HG03097 (cell line): ENCODE data around the gene PDE4D.
"Not testable (repeated sequence)": the region's sequence is repeated elsewhere in the genome, so short reads cannot be mapped to it uniquely, and the experiment has no call there.

Source experiments
- ATAC-seq: cut with Tn5 transposase; IDR thresholded peaks from one replicate; pipeline ENCODE4 v1.9.1; 2021; ENCODE audit not compliant: unreplicated experiment, low FRiP score

PDE4D gene

GRCh38 chr5:59019078-59019477, 874.4 kb downstream of the PDE4D start:
- no peak for ATAC-seq

- no peak for ATAC-seq
These were observed 876.6 kb downstream of the PDE4D start for GRCh38 chr5:59016925-59017324.

- no peak for ATAC-seq
These were observed 884.6 kb downstream of the PDE4D start for GRCh38 chr5:59008816-59009473.

GRCh38 chr5:59007460-59008063, 886.0 kb downstream of the PDE4D start:
- no peak for ATAC-seq

- ATAC-seq, result no peak
These were observed 887.4 kb downstream of the PDE4D start for GRCh38 chr5:59005934-59006701.

GRCh38 chr5:59003641-59004040, 889.9 kb downstream of the PDE4D start:
- ATAC-seq, result no peak

GRCh38 chr5:59003124-59003523, 890.4 kb downstream of the PDE4D start:
- no peak for ATAC-seq

- ATAC-seq, result no peak
These were observed 891.2 kb downstream of the PDE4D start for GRCh38 chr5:59002162-59002825.

- ATAC-seq, result no peak
These were observed 891.8 kb downstream of the PDE4D start for GRCh38 chr5:59001716-59002115.

GRCh38 chr5:59001154-59001553, 892.4 kb downstream of the PDE4D start:
- no peak for ATAC-seq

GRCh38 chr5:59000211-59000610, 893.3 kb downstream of the PDE4D start:
- ATAC-seq, result no peak

- ATAC-seq, result no peak
These were observed 893.7 kb downstream of the PDE4D start for GRCh38 chr5:58999804-59000203.

- ATAC-seq, result no peak
These were observed 895.0 kb downstream of the PDE4D start for GRCh38 chr5:58998544-58998943.

GRCh38 chr5:58995779-58996178, 897.7 kb downstream of the PDE4D start:
- not testable (repeated sequence) for ATAC-seq

- ATAC-seq, result no peak
These were observed 900.1 kb downstream of the PDE4D start for GRCh38 chr5:58993461-58993860.

GRCh38 chr5:58988938-58989337, 904.6 kb downstream of the PDE4D start:
- ATAC-seq, result no peak

- no peak for ATAC-seq
These were observed 906.3 kb downstream of the PDE4D start for GRCh38 chr5:58987193-58987592.

GRCh38 chr5:58986281-58986680, 907.2 kb downstream of the PDE4D start:
- ATAC-seq, result no peak

- no peak for ATAC-seq
These were observed 907.8 kb downstream of the PDE4D start for GRCh38 chr5:58985759-58986158.

GRCh38 chr5:58985311-58985710, 908.2 kb downstream of the PDE4D start:
- ATAC-seq, result no peak
